PC-3 (cell line): ENCODE data around the gene FOXC2. TPM values are rescaled to one million over a fixed set of nuclear protein-coding genes. Genes with fewer than 3 reads are reported as not detected.

Experiments
- ATAC-seq: fragments of 200-7000 bp; cut with Tn5 transposase; 2 replicates; pipeline ENCODE4 v1.9.1; 2020; ENCODE audit warnings: mild to moderate bottlenecking, moderate library complexity
- BruUV-seq: library from RNA; stranded (reverse); fragments of 400-500 nt; replicated peaks from 2 replicates; lab custom pipeline; 2021; lab: Mats Ljungman, UMichigan
- CTCF ChIA-PET: fragments of 300-600 bp; sonication (Branson Sonifier 250); formaldehyde crosslinking; loops from one replicate; lab custom pipeline; 2022; ENCODE audit warnings: antibody characterized with exemption; lab: Charles Lee
- POLR2A ChIA-PET: fragments of 300-600 bp; sonication (Branson Sonifier 250); formaldehyde crosslinking; loops from one replicate; lab custom pipeline; 2022; ENCODE audit warnings: antibody characterized with exemption; ENCODE audit not compliant: unreplicated experiment; lab: Charles Lee
- DNase-seq: peaks from one replicate; pipeline ENCODE4 v3.0.0-alpha.2; 2015
- H2AFZ ChIP-seq: fragments of 300-600 bp; sonication (generic); 2 replicates; pipeline ENCODE4 v1.6.0; 2016; ENCODE audit warnings: antibody characterized with exemption, low read length
- H3F3A ChIP-seq: fragments of 300-600 bp; sonication (generic); one replicate; pipeline ENCODE4 v1.6.0; 2017; ENCODE audit warnings: antibody characterized with exemption, low read length, control low read depth, mild to moderate bottlenecking; ENCODE audit not compliant: unreplicated experiment
- H3K27ac ChIP-seq: fragments of 300-600 bp; sonication (generic); 2 replicates; pipeline ENCODE4 v1.5.1; 2016; ENCODE audit warnings: mild to moderate bottlenecking, low read length
- H3K27me3 ChIP-seq: fragments of 300-600 bp; sonication (generic); 2 replicates; pipeline ENCODE4 v1.6.1; 2016; ENCODE audit warnings: low read length, mixed read lengths
- H3K36me3 ChIP-seq: fragments of 300-600 bp; sonication (generic); 2 replicates; pipeline ENCODE4 v1.6.1; 2016; ENCODE audit warnings: low read depth, mixed run types, low read length, mixed read lengths
- H3K4me1 ChIP-seq: fragments of 300-600 bp; sonication (generic); 2 replicates; pipeline ENCODE4 v1.5.1; 2016; ENCODE audit warnings: low read length; ENCODE audit not compliant: insufficient read depth
- H3K4me2 ChIP-seq: fragments of 300-600 bp; sonication (generic); 2 replicates; pipeline ENCODE4 v1.6.0; 2016; ENCODE audit warnings: low read length
- H3K4me3 ChIP-seq: fragments of 300-600 bp; sonication (generic); 2 replicates; pipeline ENCODE4 v1.5.1; 2016; ENCODE audit warnings: mild to moderate bottlenecking, low read length, mixed read lengths
- H3K79me2 ChIP-seq: fragments of 300-600 bp; sonication (generic); 2 replicates; pipeline ENCODE4 v1.6.1; 2017; ENCODE audit warnings: low read length, mixed read lengths
- H3K9ac ChIP-seq: fragments of 300-600 bp; sonication (generic); 2 replicates; pipeline ENCODE4 v1.6.0; 2016; ENCODE audit warnings: mild to moderate bottlenecking, low read length
- H3K9me2 ChIP-seq: fragments of 300-600 bp; sonication (generic); replicated peaks from 2 replicates; pipeline ENCODE4 v1.6.1; 2016; ENCODE audit warnings: mixed run types, low read length, mixed read lengths
- H3K9me3 ChIP-seq: fragments of 300-600 bp; sonication (generic); 2 replicates; pipeline ENCODE4 v1.6.1; 2016; ENCODE audit warnings: low read length, mixed read lengths
- H4K20me1 ChIP-seq: fragments of 300-600 bp; sonication (generic); 2 replicates; pipeline ENCODE4 v1.6.1; 2016; ENCODE audit warnings: low read length, mixed read lengths
- EZH2 ChIP-seq: fragments of 300-600 bp; sonication (generic); IDR thresholded peaks from one replicate; pipeline ENCODE4 v1.6.1; 2017; ENCODE audit warnings: antibody characterized with exemption, mild to moderate bottlenecking, low read length; ENCODE audit not compliant: unreplicated experiment
- EZH2phosphoT487 ChIP-seq: fragments of 300-600 bp; sonication (generic); IDR thresholded peaks from 2 replicates; pipeline ENCODE4 v1.6.1; 2018; ENCODE audit warnings: mild to moderate bottlenecking, antibody characterized with exemption, low read length, borderline replicate concordance
- intact Hi-C: fragments of 100-400 bp; cut with micrococcal nuclease; formaldehyde crosslinking; loops from 2 replicates; pipeline ENCODE4 v1.9.0; 2023
- total RNA-seq: library from RNA; depleted of rRNA; stranded (reverse); fragments of >200 nt; gene quantifications from 2 replicates; pipeline ENCODE4 v1.2.3, GENCODE V29; 2014
- TF ChIP-seq, protein P1 (sequence below): fragments of 300-600 bp; sonication (generic); conservative IDR thresholded peaks from 2 replicates; pipeline ENCODE4 v1.5.1; 2017; ENCODE audit warnings: antibody characterized with exemption, low read depth, mild to moderate bottlenecking, low read length

FOXC2 gene
- total RNA-seq, 1 experiment from 2014 or later: not detected

DNA sequence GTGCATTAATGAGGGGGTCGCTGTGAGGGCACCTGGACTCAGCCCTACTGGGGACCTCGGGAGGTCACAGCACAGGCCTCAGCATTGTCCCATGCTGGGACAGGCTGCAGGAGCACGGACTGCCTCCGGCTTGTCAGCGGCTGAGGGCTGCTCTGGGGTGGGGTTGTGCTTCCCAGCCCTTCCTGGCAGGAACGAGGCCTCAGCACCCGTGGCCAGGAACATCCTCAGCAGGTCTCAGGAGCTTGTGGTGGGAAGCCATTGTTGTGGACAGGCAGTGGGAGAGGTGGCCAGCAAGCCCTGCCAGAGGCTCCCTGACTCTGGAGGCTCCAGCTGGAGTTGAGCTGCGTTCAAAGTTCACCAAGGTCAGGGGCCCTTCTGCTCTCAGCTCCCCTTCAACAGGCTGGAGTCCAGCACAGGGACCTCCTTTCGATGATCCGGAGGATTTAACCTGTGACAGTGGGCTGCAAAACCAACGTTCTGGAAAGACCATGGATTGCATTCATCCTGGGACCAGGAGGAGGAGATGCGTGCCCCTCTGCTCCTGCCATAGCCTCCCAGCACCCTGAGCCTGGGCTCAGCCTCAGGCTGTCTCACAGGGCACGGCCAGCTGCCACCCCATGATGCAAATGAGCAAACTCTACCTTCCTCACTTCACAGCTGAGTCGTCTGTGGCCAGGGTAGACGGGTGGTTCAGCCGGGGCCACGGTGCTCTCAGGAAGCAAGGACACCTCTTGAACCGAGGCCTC, 44.3 kb downstream of the FOXC2 start:
- Histone ChIP-seq H3K4me3 (no peak overlapping the region), H3K9me3 (no peaks in the 10 kb centered on the region), H3K9ac (no peak overlapping the region), H3K27me3 (no peaks in the 10 kb centered on the region), H3F3A (no peaks in the 10 kb centered on the region), H2AFZ (no peak overlapping the region), H3K36me3 (no peaks in the 10 kb centered on the region), H4K20me1 (no peaks in the 10 kb centered on the region), H3K9me2 (no peaks in the 10 kb centered on the region), H3K4me1 (no peaks in the 10 kb centered on the region), H3K79me2 (no peaks in the 10 kb centered on the region), H3K27ac (no peak overlapping the region), H3K4me2 (no peak overlapping the region)
- ATAC-seq (no peak), DNase-seq (no peak)
- intact Hi-C loops: no loop called here
- no TSS peak for BruUV-seq
- TF ChIP-seq EZH2: no peak
- TF ChIP-seq, protein P1, sequence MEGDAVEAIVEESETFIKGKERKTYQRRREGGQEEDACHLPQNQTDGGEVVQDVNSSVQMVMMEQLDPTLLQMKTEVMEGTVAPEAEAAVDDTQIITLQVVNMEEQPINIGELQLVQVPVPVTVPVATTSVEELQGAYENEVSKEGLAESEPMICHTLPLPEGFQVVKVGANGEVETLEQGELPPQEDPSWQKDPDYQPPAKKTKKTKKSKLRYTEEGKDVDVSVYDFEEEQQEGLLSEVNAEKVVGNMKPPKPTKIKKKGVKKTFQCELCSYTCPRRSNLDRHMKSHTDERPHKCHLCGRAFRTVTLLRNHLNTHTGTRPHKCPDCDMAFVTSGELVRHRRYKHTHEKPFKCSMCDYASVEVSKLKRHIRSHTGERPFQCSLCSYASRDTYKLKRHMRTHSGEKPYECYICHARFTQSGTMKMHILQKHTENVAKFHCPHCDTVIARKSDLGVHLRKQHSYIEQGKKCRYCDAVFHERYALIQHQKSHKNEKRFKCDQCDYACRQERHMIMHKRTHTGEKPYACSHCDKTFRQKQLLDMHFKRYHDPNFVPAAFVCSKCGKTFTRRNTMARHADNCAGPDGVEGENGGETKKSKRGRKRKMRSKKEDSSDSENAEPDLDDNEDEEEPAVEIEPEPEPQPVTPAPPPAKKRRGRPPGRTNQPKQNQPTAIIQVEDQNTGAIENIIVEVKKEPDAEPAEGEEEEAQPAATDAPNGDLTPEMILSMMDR: no peak
- no peak for TF ChIP-seq EZH2phosphoT487
- CTCF ChIA-PET: no interaction called here
- POLR2A ChIA-PET: no interaction called here

DNA sequence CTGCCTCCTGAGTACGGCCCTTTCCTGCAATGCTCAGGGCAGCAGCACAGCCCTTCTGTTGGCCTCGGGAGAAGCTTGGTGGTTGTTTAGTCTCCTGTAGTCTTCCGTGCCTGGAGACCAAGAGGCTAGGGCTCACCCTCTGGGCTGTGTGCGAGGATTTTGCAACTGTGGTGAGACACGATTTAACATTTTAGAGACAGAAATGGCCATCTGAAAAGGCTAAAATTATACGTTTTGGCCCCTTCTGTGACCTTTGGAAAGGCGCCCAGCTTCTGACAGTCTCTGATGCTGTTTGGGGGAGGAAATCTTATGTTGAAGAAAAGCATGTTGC, 44.9 kb downstream of the FOXC2 start:
- ChIA-PET POLR2A (no interaction called here), CTCF (no interaction called here)
- no peaks in the 10 kb centered on the region for H4K20me1 ChIP-seq
- no TSS peak for BruUV-seq
- ATAC-seq (no peak), DNase-seq (no peak)
- intact Hi-C loops: no loop called here
- H3K4me3 ChIP-seq: no peak overlapping the region
- no peaks in the 10 kb centered on the region for H3K9me3 ChIP-seq
- no peaks in the 10 kb centered on the region for H3F3A ChIP-seq
- no peak overlapping the region for H3K9ac ChIP-seq
- TF ChIP-seq EZH2: no peak
- H3K9me2 ChIP-seq: no peaks in the 10 kb centered on the region
- no peak overlapping the region for H3K27ac ChIP-seq
- no peak overlapping the region for H3K4me2 ChIP-seq
- no peaks in the 10 kb centered on the region for H3K4me1 ChIP-seq
- no peaks in the 10 kb centered on the region for H3K36me3 ChIP-seq
- H2AFZ ChIP-seq: no peak overlapping the region
- H3K27me3 ChIP-seq: no peaks in the 10 kb centered on the region
- H3K79me2 ChIP-seq: no peaks in the 10 kb centered on the region

DNA sequence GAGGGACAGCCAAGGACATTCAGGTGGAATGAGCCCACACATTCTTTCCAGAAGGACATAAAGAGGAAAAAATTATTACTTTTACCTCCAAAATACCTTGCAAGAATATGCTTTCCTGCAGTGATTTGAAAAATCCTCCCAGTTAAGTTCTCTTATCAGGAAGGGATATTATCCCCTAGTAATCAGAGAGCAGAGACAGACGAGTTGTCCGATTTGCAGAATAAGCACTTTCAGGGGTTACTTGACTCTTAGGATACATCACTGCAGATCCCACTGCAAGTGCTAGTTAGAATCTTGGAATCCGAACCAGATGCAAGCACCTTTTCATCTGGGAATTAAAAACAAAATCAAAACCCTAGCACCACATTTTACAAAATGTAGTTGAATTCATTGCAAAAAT, 45.3 kb downstream of the FOXC2 start:
- Histone ChIP-seq H3K9me2 (no peaks in the 10 kb centered on the region), H3K4me1 (no peaks in the 10 kb centered on the region), H3K27me3 (no peaks in the 10 kb centered on the region), H2AFZ (no peak overlapping the region), H3F3A (no peaks in the 10 kb centered on the region), H3K4me3 (no peak overlapping the region), H3K4me2 (no peak overlapping the region), H3K79me2 (no peaks in the 10 kb centered on the region), H3K9me3 (no peaks in the 10 kb centered on the region), H3K9ac (no peak overlapping the region), H4K20me1 (no peaks in the 10 kb centered on the region), H3K27ac (no peak overlapping the region), H3K36me3 (no peaks in the 10 kb centered on the region)
- ChIA-PET CTCF (no interaction called here), POLR2A (no interaction called here)
- ATAC-seq (no peak), DNase-seq (no peak)
- TF ChIP-seq EZH2phosphoT487: no peak
- TF ChIP-seq, protein P1: no peak
- TF ChIP-seq EZH2: no peak
- intact Hi-C loops: no loop called here
- BruUV-seq: no TSS peak
